ENCODE results near the gene GGA1. TPM values are rescaled to one million over a fixed set of nuclear protein-coding genes. Genes with fewer than 3 reads are reported as not detected.

GGA1 gene
- total RNA-seq, 2 donors from 2014 or later = 85.5 to 142 TPM

- H3K4me3 Mint-ChIP-seq = no peak overlapping the region
- ATAC-seq (no peak), DNase-seq (ENCODE audit: low spot score) (no peak)
- no peaks in the 10 kb centered on the region for H3K9me3 Mint-ChIP-seq
- no peaks in the 10 kb centered on the region for H3K27me3 Mint-ChIP-seq
- peaks cover 39 to 46% of the 10 kb centered on the region in 2 donors for H3K4me1 Mint-ChIP-seq (ENCODE audit: low read depth in 2 of 2)
- peak overlapping the region; percentile 94 for H3K27ac Mint-ChIP-seq
- H3K36me3 Mint-ChIP-seq = no peaks in the 10 kb centered on the region
These were observed 15.4 kb downstream of the GGA1 start for GRCh38 chr22:37624017-37624365.

DNA sequence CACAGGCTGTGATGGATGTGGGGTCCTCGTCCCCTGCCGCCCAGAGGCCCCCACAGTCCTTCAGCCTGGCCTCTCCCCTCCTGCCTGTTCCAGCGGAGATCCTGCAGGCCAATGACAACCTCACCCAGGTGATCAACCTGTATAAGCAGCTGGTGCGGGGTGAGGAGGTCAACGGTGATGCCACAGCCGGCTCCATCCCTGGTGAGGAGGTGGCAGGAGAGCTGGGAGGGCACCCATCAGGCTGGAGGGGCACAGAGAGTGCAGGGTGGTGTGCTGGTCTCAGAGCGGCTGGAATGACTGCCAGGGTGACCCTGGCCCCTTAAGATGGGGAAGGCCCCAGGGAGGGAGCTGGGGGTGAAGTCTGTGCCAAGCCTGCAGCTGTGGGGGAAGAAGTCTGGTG lies 16.2 kb downstream of the GGA1 start:
- no peaks in the 10 kb centered on the region for H3K36me3 Mint-ChIP-seq
- no peaks in the 10 kb centered on the region for H3K27me3 Mint-ChIP-seq
- no peak for DNase-seq (ENCODE audit: low spot score)
- ATAC-seq = no peak
- peak overlapping the region; percentile 75 for H3K4me3 Mint-ChIP-seq
- H3K9me3 Mint-ChIP-seq = no peaks in the 10 kb centered on the region
- peak overlapping the region; percentile 94 for H3K27ac Mint-ChIP-seq
- peaks cover 43 to 46% of the 10 kb centered on the region in 2 donors for H3K4me1 Mint-ChIP-seq (ENCODE audit: low read depth in 2 of 2)

- Mint-ChIP-seq H3K4me1 (ENCODE audit: low read depth in 2 of 2) (peaks cover 43 to 46% of the 10 kb centered on the region in 2 donors), H3K27ac (peak overlapping the region; percentile 93 to 94), H3K9me3 (no peaks in the 10 kb centered on the region), H3K4me3 (peak overlapping the region; percentile 75), H3K27me3 (no peaks in the 10 kb centered on the region), H3K36me3 (no peaks in the 10 kb centered on the region)
- DNase-seq (ENCODE audit: low spot score) (no peak), ATAC-seq (no peak)
These were observed 17.1 kb downstream of the GGA1 start for GRCh38 chr22:37625737-37626136.

GRCh38 chr22:37626144-37626543 lies 17.5 kb downstream of the GGA1 start:
- peak overlapping the region; percentile 75 for H3K4me3 Mint-ChIP-seq
- H3K36me3 Mint-ChIP-seq = no peaks in the 10 kb centered on the region
- H3K4me1 Mint-ChIP-seq (ENCODE audit: low read depth in 2 of 2) = peaks cover 43 to 46% of the 10 kb centered on the region in 2 donors
- no peaks in the 10 kb centered on the region for H3K9me3 Mint-ChIP-seq
- H3K27ac Mint-ChIP-seq = peak overlapping the region; percentile 93 to 94
- ATAC-seq = no peak
- no peak for DNase-seq (ENCODE audit: low spot score)
- no peaks in the 10 kb centered on the region for H3K27me3 Mint-ChIP-seq

DNA sequence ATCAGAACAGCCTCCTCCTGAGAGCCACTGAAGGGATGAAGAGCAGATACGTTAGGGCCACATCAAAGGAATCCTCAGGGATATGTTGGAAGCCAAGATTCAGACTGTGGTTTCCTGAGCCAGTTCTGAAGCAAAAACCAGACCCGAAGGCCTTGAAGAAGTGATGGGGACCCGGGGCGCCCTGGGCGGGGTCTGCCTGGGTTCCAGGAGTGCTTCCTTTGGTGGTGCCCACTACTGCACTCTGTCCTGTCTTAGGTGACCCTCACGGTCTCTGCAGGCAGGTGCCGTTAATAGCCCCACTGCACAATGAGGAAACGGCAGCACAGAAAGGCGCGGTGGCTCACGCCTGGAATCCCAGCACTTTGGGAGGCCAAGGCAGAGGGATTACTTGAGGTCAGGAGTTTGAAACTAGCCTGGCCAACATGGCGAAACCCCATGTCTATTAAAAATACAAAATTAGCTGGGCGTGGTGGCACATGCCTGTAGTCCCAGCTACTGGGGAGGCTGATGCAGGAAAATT lies 18.0 kb downstream of the GGA1 start:
- Mint-ChIP-seq H3K9me3 (no peaks in the 10 kb centered on the region), H3K4me3 (peak overlapping the region; percentile 75), H3K4me1 (ENCODE audit: low read depth in 2 of 2) (peaks cover 44 to 49% of the 10 kb centered on the region in 2 donors)

GRCh38 chr22:37627121-37627520 lies 18.5 kb downstream of the GGA1 start:
- ATAC-seq (no peak), DNase-seq (ENCODE audit: low spot score) (no peak)
- H3K4me3 Mint-ChIP-seq = peak overlapping the region; percentile 75
- no peaks in the 10 kb centered on the region for H3K9me3 Mint-ChIP-seq
- no peaks in the 10 kb centered on the region for H3K27me3 Mint-ChIP-seq
- peaks cover 49 to 54% of the 10 kb centered on the region in 2 donors for H3K4me1 Mint-ChIP-seq (ENCODE audit: low read depth in 2 of 2)
- no peaks in the 10 kb centered on the region for H3K36me3 Mint-ChIP-seq
- H3K27ac Mint-ChIP-seq = peak overlapping the region; percentile 93 to 94

More for the DNA sequence above, 18.0 kb downstream of the GGA1 start:
- DNase-seq (ENCODE audit: low spot score) (no peak), ATAC-seq (no peak)
- no peaks in the 10 kb centered on the region for H3K27me3 Mint-ChIP-seq
- peak overlapping the region; percentile 93 to 94 for H3K27ac Mint-ChIP-seq
- no peaks in the 10 kb centered on the region for H3K36me3 Mint-ChIP-seq

GRCh38 chr22:37627545-37627944 lies 18.9 kb downstream of the GGA1 start:
- peak; percentile 46 to 59 for ATAC-seq
- no peaks in the 10 kb centered on the region for H3K9me3 Mint-ChIP-seq
- peaks cover 49 to 55% of the 10 kb centered on the region in 2 donors for H3K4me1 Mint-ChIP-seq (ENCODE audit: low read depth in 2 of 2)
- peak overlapping the region; percentile 93 to 94 for H3K27ac Mint-ChIP-seq
- no peak for DNase-seq (ENCODE audit: low spot score)
- H3K36me3 Mint-ChIP-seq = no peaks in the 10 kb centered on the region
- no peaks in the 10 kb centered on the region for H3K27me3 Mint-ChIP-seq
- H3K4me3 Mint-ChIP-seq = peak overlapping the region; percentile 75

DNA sequence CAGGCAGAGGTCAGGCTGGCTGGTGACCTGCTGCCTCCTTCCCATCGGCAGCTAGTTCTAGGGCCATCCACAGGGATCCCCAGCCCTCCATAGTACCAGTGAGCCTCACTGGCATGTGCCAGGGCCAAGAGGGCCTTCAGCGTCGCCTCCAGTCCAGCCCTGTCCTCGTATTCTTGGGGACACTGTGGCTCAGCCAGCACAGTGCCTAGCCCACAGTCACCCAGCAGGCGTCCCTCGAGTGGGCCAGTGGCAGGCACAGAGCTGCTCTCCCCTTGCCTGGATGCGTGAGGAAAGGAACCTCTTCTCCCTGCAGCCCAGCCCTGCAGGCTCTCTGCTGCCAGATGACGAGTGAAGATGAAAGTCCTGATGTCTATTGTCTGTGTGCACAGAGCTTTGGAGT lies 20.2 kb downstream of the GGA1 start:
- H3K9me3 Mint-ChIP-seq = no peaks in the 10 kb centered on the region
- no peaks in the 10 kb centered on the region for H3K36me3 Mint-ChIP-seq
- H3K4me1 Mint-ChIP-seq (ENCODE audit: low read depth in 2 of 2) = peaks cover 53 to 59% of the 10 kb centered on the region in 2 donors
- H3K27ac Mint-ChIP-seq = peak overlapping the region; percentile 93 to 94
- DNase-seq (ENCODE audit: low spot score) (no peak), ATAC-seq (no peak)
- no peak overlapping the region for H3K4me3 Mint-ChIP-seq
- no peaks in the 10 kb centered on the region for H3K27me3 Mint-ChIP-seq

- Mint-ChIP-seq H3K4me3 (no peak overlapping the region), H3K9me3 (no peaks in the 10 kb centered on the region), H3K27me3 (no peaks in the 10 kb centered on the region), H3K4me1 (ENCODE audit: low read depth in 2 of 2) (peaks cover 64 to 65% of the 10 kb centered on the region in 2 donors), H3K27ac (peak overlapping the region in 1 of 2 donors; percentile 94), H3K36me3 (no peaks in the 10 kb centered on the region)
- ATAC-seq (no peak), DNase-seq (ENCODE audit: low spot score) (no peak)
These were observed 21.3 kb downstream of the GGA1 start for GRCh38 chr22:37629928-37630327.

DNA sequence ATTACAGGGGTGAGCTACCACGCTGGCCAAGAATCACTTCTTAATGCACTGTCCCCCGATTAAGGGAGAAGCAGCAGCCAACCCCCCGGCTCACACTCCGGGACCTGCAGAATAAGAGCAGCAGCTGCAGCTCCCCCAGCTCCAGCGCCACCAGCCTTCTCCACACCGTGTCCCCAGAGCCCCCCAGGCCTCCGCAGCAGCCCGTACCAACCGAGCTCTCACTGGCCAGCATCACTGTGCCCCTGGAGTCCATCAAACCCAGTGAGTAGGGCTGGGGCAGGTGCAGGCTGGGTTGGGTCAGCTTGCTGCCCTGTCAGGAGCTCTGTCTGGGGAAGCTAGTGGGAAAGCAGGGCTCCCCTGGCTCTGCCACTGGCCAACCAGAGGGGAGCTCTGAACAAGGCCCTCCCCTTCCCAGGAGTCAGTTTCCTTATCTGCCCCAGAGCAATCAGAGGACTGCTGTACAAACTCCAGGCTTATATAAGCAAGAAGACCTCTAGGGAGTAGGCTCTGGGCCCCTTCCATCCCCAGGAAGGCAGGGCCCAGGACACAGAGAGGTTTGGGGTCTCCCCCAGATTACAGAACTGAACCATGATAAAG lies 22.3 kb downstream of the GGA1 start:
- ATAC-seq (no peak), DNase-seq (ENCODE audit: low spot score) (no peak)
- peaks cover 55 to 63% of the 10 kb centered on the region in 2 donors for H3K4me1 Mint-ChIP-seq (ENCODE audit: low read depth in 2 of 2)
- H3K36me3 Mint-ChIP-seq = no peaks in the 10 kb centered on the region
- peak overlapping the region; percentile 93 to 94 for H3K27ac Mint-ChIP-seq
- H3K27me3 Mint-ChIP-seq = no peaks in the 10 kb centered on the region
- no peaks in the 10 kb centered on the region for H3K9me3 Mint-ChIP-seq
- H3K4me3 Mint-ChIP-seq = peak overlapping the region; percentile 85

DNA sequence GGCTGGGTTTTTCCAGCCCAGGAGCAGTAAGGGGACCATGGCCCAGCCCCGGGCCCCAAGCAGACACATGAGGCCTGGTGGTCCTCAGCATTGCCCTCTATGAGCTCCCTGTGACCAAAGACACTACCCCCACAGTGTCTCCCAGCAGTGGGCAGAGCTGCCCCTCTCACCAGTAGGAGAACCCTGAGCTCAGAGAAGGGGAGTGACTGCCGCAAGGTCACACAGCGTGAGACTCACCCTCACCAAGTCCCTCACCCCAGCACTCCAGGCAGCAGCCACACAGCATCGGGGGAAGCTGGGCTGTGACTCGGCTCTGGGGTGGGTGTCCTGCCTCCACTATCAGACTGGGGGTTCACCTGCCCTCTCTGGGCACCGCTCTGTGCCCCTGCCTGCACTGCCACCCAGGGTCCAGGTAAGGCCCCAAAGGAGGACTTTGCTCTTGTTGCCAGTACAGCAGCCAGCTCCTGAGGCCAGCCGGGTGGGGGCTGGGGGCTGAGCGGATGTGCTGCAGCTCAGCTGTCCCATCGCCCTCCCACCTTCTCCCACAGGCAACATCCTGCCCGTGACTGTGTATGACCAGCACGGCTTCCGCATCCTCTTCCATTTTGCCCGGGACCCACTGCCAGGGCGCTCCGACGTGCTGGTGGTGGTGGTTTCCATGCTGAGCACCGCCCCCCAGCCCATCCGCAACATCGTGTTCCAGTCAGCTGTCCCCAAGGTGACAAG lies 23.0 kb downstream of the GGA1 start:
- DNase-seq (ENCODE audit: low spot score) = peak; percentile 77
- Mint-ChIP-seq H3K4me1 (ENCODE audit: low read depth in 2 of 2) (peaks cover 52 to 64% of the 10 kb centered on the region in 2 donors), H3K27me3 (no peaks in the 10 kb centered on the region), H3K27ac (peak overlapping the region; percentile 93 to 94), H3K36me3 (no peaks in the 10 kb centered on the region), H3K9me3 (no peaks in the 10 kb centered on the region), H3K4me3 (peak overlapping the region; percentile 85)
- ATAC-seq = peak; percentile 16 to 55

GRCh38 chr22:37632174-37633088 lies 23.8 kb downstream of the GGA1 start:
- DNase-seq (ENCODE audit: low spot score) = no peak
- Mint-ChIP-seq H3K9me3 (no peaks in the 10 kb centered on the region), H3K27ac (peak overlapping the region; percentile 93 to 94), H3K27me3 (no peaks in the 10 kb centered on the region), H3K4me1 (ENCODE audit: low read depth in 2 of 2) (peaks cover 50 to 64% of the 10 kb centered on the region in 2 donors), H3K36me3 (no peaks in the 10 kb centered on the region), H3K4me3 (peak overlapping the region; percentile 85)
- no peak for ATAC-seq

DNA sequence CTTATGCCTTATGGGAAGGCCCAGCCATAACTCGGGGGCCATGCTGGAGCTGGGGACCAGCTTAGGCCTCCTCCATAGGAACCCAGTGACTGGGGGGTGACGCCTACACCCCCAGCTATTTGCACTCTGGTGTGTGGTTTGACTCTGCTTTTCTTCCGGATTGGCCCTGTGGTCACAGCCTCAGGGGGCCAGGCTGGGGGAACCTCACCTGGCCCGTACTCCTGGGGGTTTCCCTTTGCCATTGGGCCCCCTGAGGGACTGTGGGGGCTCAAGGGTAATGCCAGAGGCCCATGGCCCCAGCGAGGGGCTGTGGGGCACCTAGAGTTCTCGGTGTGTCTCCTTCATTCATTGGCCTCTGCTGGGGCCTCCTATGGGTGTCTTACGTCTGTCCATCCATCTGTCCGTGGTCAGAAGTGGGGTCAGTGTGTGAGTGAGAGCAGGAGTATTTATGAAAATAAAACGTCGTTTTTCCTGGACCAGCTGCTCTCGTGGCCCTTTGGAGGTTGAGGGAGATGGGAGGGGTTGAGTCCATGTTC lies 24.5 kb downstream of the GGA1 start:
- no peaks in the 10 kb centered on the region for H3K9me3 Mint-ChIP-seq
- no peaks in the 10 kb centered on the region for H3K27me3 Mint-ChIP-seq
- H3K27ac Mint-ChIP-seq = peak overlapping the region; percentile 93 to 94
- H3K36me3 Mint-ChIP-seq = no peaks in the 10 kb centered on the region
- ATAC-seq (peak; percentile 33 to 55), DNase-seq (ENCODE audit: low spot score) (peak; percentile 76)
- peak overlapping the region; percentile 85 for H3K4me3 Mint-ChIP-seq
- H3K4me1 Mint-ChIP-seq (ENCODE audit: low read depth in 2 of 2) = peaks cover 49 to 64% of the 10 kb centered on the region in 2 donors

Data from natural killer cell treated with Interleukin-12 subunit alpha and Interleukin-12 subunit beta and Interleukin-15 and Interleukin-18, amount 100 ng/mL, for 72 hours (primary cell).